HepG2 (cell line): ENCODE measurements around the gene ACOX3. TPM values are rescaled to one million over a fixed set of nuclear protein-coding genes. Genes with fewer than 3 reads are reported as not detected.

Experiments used
- ATF1 ChIP-seq: IDR thresholded peaks from 2 replicates; pipeline ENCODE4 v1.6.1; 2016; ENCODE audit warnings: mild to moderate bottlenecking, control low read depth
- ETV5 ChIP-seq: IDR thresholded peaks from 2 replicates; pipeline ENCODE4 v1.6.1; 2018; ENCODE audit warnings: missing biosample characterization, missing genetic modification reagents, inconsistent platforms, borderline replicate concordance
- GLI4 ChIP-seq: sonication (generic); formaldehyde crosslinking; IDR thresholded peaks from 2 replicates; pipeline ENCODE4 v1.5.1; 2020; ENCODE audit warnings: missing genetic modification reagents, mild to moderate bottlenecking, moderate library complexity, borderline replicate concordance
- HINFP ChIP-seq: sonication (generic); formaldehyde crosslinking; IDR thresholded peaks from 2 replicates; pipeline ENCODE4 v1.4.0; 2020; ENCODE audit warnings: low read depth, mild to moderate bottlenecking, missing genetic modification reagents
- MTA3 ChIP-seq: sonication (generic); formaldehyde crosslinking; IDR thresholded peaks from 2 replicates; pipeline ENCODE4 v1.4.0; 2020; ENCODE audit warnings: missing genetic modification reagents
- PLSCR1 ChIP-seq: sonication (generic); formaldehyde crosslinking; IDR thresholded peaks from 2 replicates; pipeline ENCODE4 v1.5.0; 2020; ENCODE audit warnings: missing genetic modification reagents, mild to moderate bottlenecking, borderline replicate concordance
- RXRB ChIP-seq: IDR thresholded peaks from 2 replicates; pipeline ENCODE4 v1.6.1; 2016; ENCODE audit warnings: borderline replicate concordance, missing genetic modification reagents, missing compliant biosample characterization
- SIN3A ChIP-seq: IDR thresholded peaks from 2 replicates; pipeline ENCODE4 v1.6.1; 2011; ENCODE audit warnings: low read depth, mild to moderate bottlenecking, control low read depth, low read length, borderline replicate concordance
- SIX1 ChIP-seq: sonication (generic); formaldehyde crosslinking; IDR thresholded peaks from 2 replicates; pipeline ENCODE4 v1.4.0; 2020; ENCODE audit warnings: missing genetic modification reagents, borderline replicate concordance
- SPEN ChIP-seq: sonication (generic); formaldehyde crosslinking; IDR thresholded peaks from 2 replicates; pipeline ENCODE4 v1.5.1; 2020; ENCODE audit warnings: low read depth, mild to moderate bottlenecking, missing genetic modification reagents
- TAF1 ChIP-seq: sonication (generic); formaldehyde crosslinking; IDR thresholded peaks from 2 replicates; pipeline ENCODE4 v1.4.0; 2020; ENCODE audit warnings: missing genetic modification reagents
- ZBED4 ChIP-seq: sonication (generic); formaldehyde crosslinking; IDR thresholded peaks from 2 replicates; pipeline ENCODE4 v1.4.0; 2020; ENCODE audit warnings: missing genetic modification reagents, borderline replicate concordance
- ZNF280B ChIP-seq: sonication (generic); formaldehyde crosslinking; IDR thresholded peaks from 2 replicates; pipeline ENCODE4 v1.5.0; 2020; ENCODE audit warnings: missing genetic modification reagents, mild to moderate bottlenecking, borderline replicate concordance
- ZNF282 ChIP-seq: fragments of 450-650 bp; IDR thresholded peaks from 2 replicates; pipeline ENCODE4 v1.6.1; 2018; ENCODE audit not compliant: partially characterized antibody
- ZNF513 ChIP-seq: sonication (generic); formaldehyde crosslinking; conservative IDR thresholded peaks from 2 replicates; pipeline ENCODE4 v1.5.0; 2020; ENCODE audit warnings: missing genetic modification reagents
- ZNF572 ChIP-seq: sonication (generic); formaldehyde crosslinking; IDR thresholded peaks from 2 replicates; pipeline ENCODE4 v1.5.1; 2020; ENCODE audit warnings: mild to moderate bottlenecking, missing genetic modification reagents
- ZNF83 ChIP-seq: sonication (generic); formaldehyde crosslinking; IDR thresholded peaks from 2 replicates; pipeline ENCODE4 v1.4.0; 2020; ENCODE audit warnings: missing genetic modification reagents, mild to moderate bottlenecking, borderline replicate concordance
- polyA plus RNA-seq, 8 experiments: library from polyadenylated mRNA; depleted of rRNA in 3 of 8; stranded (reverse) in 7 of 8; unstranded in 1 of 8; fragments of >200 nt; fragmentation: Illumina TruSeq in 4 of 8; extraction: Trizol in 4 of 8; gene quantifications; 2 replicates each; pipeline versions ENCODE4 v1.2.1 to v1.2.3, GENCODE V29; 2011 to 2016; ENCODE audit warnings: low read depth in 4 of 8, missing spikeins in 1 of 8, mixed read lengths in 1 of 8; ENCODE audit not compliant: insufficient read depth in 1 of 8
- total RNA-seq, 5 experiments: library from RNA; depleted of rRNA; stranded (reverse); fragments of >200 nt; fragmentation: Illumina TruSeq; extraction: Trizol; gene quantifications; 2 replicates each; pipeline ENCODE4 v1.2.3, GENCODE V29; 2016; ENCODE audit warnings: low read depth in 1 of 5

The ACOX3 gene
- total and polyA plus RNA-seq, 2 of the 13 experiments (the other 11 are each of a cell fraction or from before 2014, with no cell fraction given) = 4.2 to 17.8 TPM

GRCh38 chr4:8440492-8441311 lies at the start of gene ACOX3, which contains the start of gene TRMT44 (continued):
- TF ChIP-seq ZNF513 (CRISPR knock-in tag) = no peak
- TF ChIP-seq ZNF280B (CRISPR knock-in tag) = no peak
- TF ChIP-seq ZNF282 = no peak
- no peak for TF ChIP-seq ZNF572
- peak; percentile 87 for TF ChIP-seq SIN3A
- no peak for TF ChIP-seq HINFP (CRISPR knock-in tag)
- TF ChIP-seq PLSCR1 (CRISPR knock-in tag) = no peak
- TF ChIP-seq ATF1 (CRISPR knock-in tag) = peak; percentile 100
- no peak for TF ChIP-seq RXRB (CRISPR knock-in tag)
- TF ChIP-seq ETV5 (CRISPR knock-in tag) = peak; percentile 85
- TF ChIP-seq SPEN (CRISPR knock-in tag) = peak; percentile 97
- TF ChIP-seq ZBED4 (CRISPR knock-in tag) = 0 out of 2 replicates have a peak, but pooled peaks have one; percentile 38
- peak; percentile 84 for TF ChIP-seq TAF1
- no peak for TF ChIP-seq MTA3 (CRISPR knock-in tag)
- TF ChIP-seq SIX1 (CRISPR knock-in tag) = no peak
- TF ChIP-seq ZNF83 (CRISPR knock-in tag) = no peak
- TF ChIP-seq GLI4 (CRISPR knock-in tag) = no peak
